ENCODE measurements around the gene DAB1. TPM values are rescaled to one million over a fixed set of nuclear protein-coding genes. Genes with fewer than 3 reads are reported as not detected.

DAB1 gene
- polyA plus RNA-seq, 3 donors: not detected

GRCh38 chr1:57278558-57278957 lies 145.3 kb downstream of the DAB1 start:
- Histone ChIP-seq H3K27me3 (ENCODE audit: control insufficient read depth in 2 of 2, insufficient read depth in 2 of 2, low read length in 2 of 2) (no peaks in the 10 kb centered on the region), H3K4me1 (ENCODE audit: control insufficient read depth in 1 of 2, insufficient read depth in 2 of 2, low read length in 2 of 2) (no peaks in the 10 kb centered on the region), H3K4me3 (replicated peaks in 1 of 3; ENCODE audit: low read depth in 2 of 3, low read length in 3 of 3) (no peak overlapping the region), H3K27ac (ENCODE audit: low read depth in 1 of 2, low read length in 2 of 2) (no peak overlapping the region), H3K9me3 (replicated peaks in 1 of 2; ENCODE audit: control insufficient read depth in 1 of 2, insufficient read depth in 1 of 2, low read length in 2 of 2) (no peaks in the 10 kb centered on the region), H2AFZ (ENCODE audit: insufficient read depth, low read depth, low read length, poor library complexity, severe bottlenecking) (no peak overlapping the region), H3K36me3 (replicated peaks in 1 of 2; ENCODE audit: control insufficient read depth in 1 of 2, insufficient read depth in 2 of 2, low read length in 2 of 2) (no peaks in the 10 kb centered on the region), H3K79me2 (ENCODE audit: insufficient read depth, low read length) (no peaks in the 10 kb centered on the region), H3K4me2 (replicated peaks; ENCODE audit: extremely low read depth, low read length, poor library complexity, severe bottlenecking) (no peak overlapping the region), H4K20me1 (ENCODE audit: insufficient read depth, low read length) (no peaks in the 10 kb centered on the region), H3K9ac (ENCODE audit: insufficient read depth, low read length, poor library complexity, severe bottlenecking) (no peak overlapping the region)
- peaks cover 0 to 1% (median 0%) of the 10 kb centered on the region in 3 donors for H3K27me3 Mint-ChIP-seq (ENCODE audit: low read depth in 3 of 3)
- no peaks in the 10 kb centered on the region for H3K36me3 Mint-ChIP-seq
- DNase-seq: no peak
- intact Hi-C loops (cut with micrococcal nuclease): no loop called here
- peaks cover 0 to 4% (median 0%) of the 10 kb centered on the region in 7 donors for H3K9me3 Mint-ChIP-seq
- no peak overlapping the region for H3K4me3 Mint-ChIP-seq
- WGBS (ENCODE audit: insufficient coverage): no CpG with 5 or more reads among the region's 3 CpGs
- H3K27ac Mint-ChIP-seq: no peak overlapping the region
- TF ChIP-seq CTCF (IDR thresholded peaks at IDR 0.05): no peak
- H3K4me1 Mint-ChIP-seq: no peaks in the 10 kb centered on the region

GRCh38 chr1:57277681-57278080 lies 146.2 kb downstream of the DAB1 start:
- Histone ChIP-seq H3K9ac (ENCODE audit: insufficient read depth, low read length, poor library complexity, severe bottlenecking) (no peak overlapping the region), H3K4me1 (ENCODE audit: control insufficient read depth in 1 of 2, insufficient read depth in 2 of 2, low read length in 2 of 2) (no peaks in the 10 kb centered on the region), H3K36me3 (replicated peaks in 1 of 2; ENCODE audit: control insufficient read depth in 1 of 2, insufficient read depth in 2 of 2, low read length in 2 of 2) (no peaks in the 10 kb centered on the region), H3K4me3 (replicated peaks in 1 of 3; ENCODE audit: low read depth in 2 of 3, low read length in 3 of 3) (no peak overlapping the region), H2AFZ (ENCODE audit: insufficient read depth, low read depth, low read length, poor library complexity, severe bottlenecking) (no peak overlapping the region), H3K79me2 (ENCODE audit: insufficient read depth, low read length) (no peaks in the 10 kb centered on the region), H3K4me2 (replicated peaks; ENCODE audit: extremely low read depth, low read length, poor library complexity, severe bottlenecking) (no peak overlapping the region), H4K20me1 (ENCODE audit: insufficient read depth, low read length) (no peaks in the 10 kb centered on the region), H3K27me3 (ENCODE audit: control insufficient read depth in 2 of 2, insufficient read depth in 2 of 2, low read length in 2 of 2) (no peaks in the 10 kb centered on the region), H3K27ac (ENCODE audit: low read depth in 1 of 2, low read length in 2 of 2) (no peak overlapping the region), H3K9me3 (replicated peaks in 1 of 2; ENCODE audit: control insufficient read depth in 1 of 2, insufficient read depth in 1 of 2, low read length in 2 of 2) (no peaks in the 10 kb centered on the region)
- Mint-ChIP-seq H3K4me3 (no peak overlapping the region), H3K36me3 (no peaks in the 10 kb centered on the region), H3K27me3 (ENCODE audit: low read depth in 3 of 3) (peaks cover 0 to 1% (median 0%) of the 10 kb centered on the region in 3 donors), H3K27ac (no peak overlapping the region), H3K4me1 (no peaks in the 10 kb centered on the region), H3K9me3 (peaks cover 0 to 4% (median 0%) of the 10 kb centered on the region in 7 donors)
- TF ChIP-seq CTCF (IDR thresholded peaks at IDR 0.05): no peak
- no CpG with 5 or more reads among the region's 2 CpGs for WGBS (ENCODE audit: insufficient coverage)
- intact Hi-C loops (cut with micrococcal nuclease): no loop called here
- DNase-seq: no peak

Data from CD14-positive monocyte (primary cell).